Stimulated activated CD8-positive, alpha-beta memory T cell treated with anti-CD3 and anti-CD28 coated beads, Interleukin-7, amount 100 ng/mL, for 1 hour (primary cell): ENCODE data around the gene C5orf24.

Experiments
- DNase-seq, 2 donors: peaks; one replicate each; pipeline ENCODE4 v3.0.0-alpha.2; 2020; ENCODE audit warnings: low read depth in 2 of 2

C5orf24 gene

GRCh38 chr5:134906811-134907210 lies 61.0 kb downstream of the C5orf24 start:
- no peak for DNase-seq
